Fibroblast of lung (primary cell): Measurements from ENCODE around the gene VWA3B. TPM values are rescaled to one million over a fixed set of nuclear protein-coding genes. Genes with fewer than 3 reads are reported as not detected.
"Not testable (repeated sequence)": the region's sequence is repeated elsewhere in the genome, so short reads cannot be mapped to it uniquely, and the experiment has no call there.

ENCODE experiments used
- DNase-seq, 2 donors: peaks; one replicate each; pipeline versions ENCODE4 v3.0.0 to v3.0.0-alpha.2; 2010; ENCODE audit warnings: low read depth in 2 of 2
- H2AFZ ChIP-seq: 2 replicates; pipeline ENCODE4 v1.5.1; 2012; ENCODE audit warnings: low read length, control low read depth, inconsistent platforms
- H3K27ac ChIP-seq: 2 replicates; pipeline ENCODE4 v1.5.1; 2011; ENCODE audit warnings: low read length, control low read depth; ENCODE audit not compliant: insufficient read depth
- H3K27me3 ChIP-seq: 2 replicates; pipeline ENCODE4 v1.5.1; 2011; ENCODE audit warnings: mild to moderate bottlenecking, low read length; ENCODE audit not compliant: control insufficient read depth, insufficient read depth
- H3K36me3 ChIP-seq: 2 replicates; pipeline ENCODE4 v1.5.1; 2011; ENCODE audit warnings: low read length; ENCODE audit not compliant: control insufficient read depth, insufficient read depth
- H3K4me1 ChIP-seq: 2 replicates; pipeline ENCODE4 v1.5.1; 2011; ENCODE audit warnings: low read length; ENCODE audit not compliant: control insufficient read depth, insufficient read depth; ENCODE audit errors: extremely low read depth
- H3K4me2 ChIP-seq: 2 replicates; pipeline ENCODE4 v1.5.1; 2011; ENCODE audit warnings: low read length, control low read depth; ENCODE audit not compliant: insufficient read depth; ENCODE audit errors: extremely low read depth
- H3K4me3 ChIP-seq, 4 experiments: fragments of 200-600 bp in 1 of 4; sonication (generic) in 1 of 4; replicated peaks in 1 of 4; 2 replicates each; pipeline ENCODE4 v1.5.1; 2011 to 2016; ENCODE audit warnings: low read length in 4 of 4, low read depth in 3 of 4, mild to moderate bottlenecking in 3 of 4, control low read depth in 2 of 4, inconsistent platforms in 1 of 4, mixed read lengths in 1 of 4; ENCODE audit not compliant: insufficient read depth in 1 of 4; ENCODE audit errors: control extremely low read depth in 1 of 4
- H3K79me2 ChIP-seq: 2 replicates; pipeline ENCODE4 v1.5.1; 2012; ENCODE audit warnings: mild to moderate bottlenecking, low read length, inconsistent platforms; ENCODE audit not compliant: control insufficient read depth, insufficient read depth
- H3K9ac ChIP-seq: 2 replicates; pipeline ENCODE4 v1.5.1; 2011; ENCODE audit warnings: mild to moderate bottlenecking, low read length, control low read depth; ENCODE audit not compliant: insufficient read depth
- H3K9me3 ChIP-seq: 2 replicates; pipeline ENCODE4 v1.5.1; 2012; ENCODE audit warnings: low read depth, low read length; ENCODE audit not compliant: control insufficient read depth, insufficient read depth
- H4K20me1 ChIP-seq: 2 replicates; pipeline ENCODE4 v1.5.1; 2011; ENCODE audit warnings: low read length; ENCODE audit not compliant: control insufficient read depth, insufficient read depth; ENCODE audit errors: extremely low read depth
- CTCF ChIP-seq, 2 donors: IDR thresholded peaks in 1 of 2; conservative IDR thresholded peaks in 1 of 2; 1 replicate in 1 of 2; 2 replicates in 1 of 2; pipeline ENCODE4 v1.5.1; 2011 to 2012; ENCODE audit warnings: low read length in 2 of 2, control low read depth in 1 of 2, inconsistent platforms in 1 of 2, low read depth in 1 of 2, mild to moderate bottlenecking in 1 of 2
- EZH2 ChIP-seq: IDR thresholded peaks from 2 replicates; pipeline ENCODE4 v1.5.1; 2012; ENCODE audit warnings: low read length, control low read depth, mild to moderate bottlenecking; ENCODE audit errors: missing control alignments
- polyA plus RNA-seq, 2 donors: library from polyadenylated mRNA; depleted of rRNA in 1 of 2; stranded (reverse) in 1 of 2; unstranded in 1 of 2; fragments of >200 nt; gene quantifications; 2 replicates each; pipeline ENCODE4 v1.2.1, GENCODE V29; 2011 to 2012; ENCODE audit warnings: missing spikeins in 1 of 2
- total RNA-seq: library from RNA; depleted of rRNA; stranded (reverse); fragments of >200 nt; gene quantifications from 2 replicates; pipeline ENCODE4 v1.2.1, GENCODE V29; 2014

VWA3B gene
- total and polyA plus RNA-seq, 2 donors (not counting 1 experiment from before 2014, with no cell fraction given): 0.17 TPM; not detected in 1

- Histone ChIP-seq H3K4me3 (no peak overlapping the region), H3K9me3 (no peaks in the 10 kb centered on the region), H4K20me1 (no peaks in the 10 kb centered on the region), H3K4me1 (no peaks in the 10 kb centered on the region), H3K36me3 (no peaks in the 10 kb centered on the region), H3K9ac (no peak overlapping the region), H3K79me2 (no peaks in the 10 kb centered on the region), H3K4me2 (no peak overlapping the region), H2AFZ (no peak overlapping the region), H3K27me3 (no peaks in the 10 kb centered on the region), H3K27ac (no peak overlapping the region)
- TF ChIP-seq CTCF (conservative IDR thresholded peaks at IDR 0.05 in 1 of 2, IDR thresholded peaks at IDR 0.05 in 1 of 2; ENCODE audit: low read depth in 1 of 2, low read length in 2 of 2): no peak
- TF ChIP-seq EZH2: no peak
- no peak for DNase-seq
These were observed 176.4 kb downstream of the VWA3B start for GRCh38 chr2:98263362-98263761.

GRCh38 chr2:98268225-98268624, 181.3 kb downstream of the VWA3B start:
- not testable (repeated sequence) for H3K4me3 ChIP-seq, H3K9me3 ChIP-seq, H2AFZ ChIP-seq, H3K79me2 ChIP-seq, H3K9ac ChIP-seq, H3K27me3 ChIP-seq, H3K4me1 ChIP-seq, H3K27ac ChIP-seq, H4K20me1 ChIP-seq, DNase-seq, H3K4me2 ChIP-seq, H3K36me3 ChIP-seq

- Histone ChIP-seq H3K79me2 (no peaks in the 10 kb centered on the region), H4K20me1 (no peaks in the 10 kb centered on the region), H3K4me1 (no peaks in the 10 kb centered on the region), H3K36me3 (no peaks in the 10 kb centered on the region), H3K4me3 (no peak overlapping the region), H3K27me3 (no peaks in the 10 kb centered on the region), H3K4me2 (no peak overlapping the region), H3K27ac (no peak overlapping the region), H2AFZ (no peak overlapping the region), H3K9ac (no peak overlapping the region), H3K9me3 (no peaks in the 10 kb centered on the region)
- DNase-seq: peak; percentile 36 to 71
- no peak for TF ChIP-seq EZH2
- TF ChIP-seq CTCF (conservative IDR thresholded peaks at IDR 0.05 in 1 of 2, IDR thresholded peaks at IDR 0.05 in 1 of 2; ENCODE audit: low read depth in 1 of 2, low read length in 2 of 2): peak; percentile 81 to 83
These were observed 182.3 kb downstream of the VWA3B start for GRCh38 chr2:98269274-98269673.
